ENCODE data around the gene JUNB.

The JUNB gene

GRCh38 chr19:12774588-12775555 lies 16.4 kb upstream of the JUNB start, which contains the start of gene HOOK2:
Gene HOOK2, minus strand, starts transcription at chr19:12775552. Its CDS starts 103 bp downstream, at chr19:12775449.
- DNase-seq (ENCODE audit: low spot score), result no peak

GRCh38 chr19:12777217-12778016 lies 13.9 kb upstream of the JUNB start:
- peak; percentile 83 for DNase-seq (ENCODE audit: low spot score)

DNA sequence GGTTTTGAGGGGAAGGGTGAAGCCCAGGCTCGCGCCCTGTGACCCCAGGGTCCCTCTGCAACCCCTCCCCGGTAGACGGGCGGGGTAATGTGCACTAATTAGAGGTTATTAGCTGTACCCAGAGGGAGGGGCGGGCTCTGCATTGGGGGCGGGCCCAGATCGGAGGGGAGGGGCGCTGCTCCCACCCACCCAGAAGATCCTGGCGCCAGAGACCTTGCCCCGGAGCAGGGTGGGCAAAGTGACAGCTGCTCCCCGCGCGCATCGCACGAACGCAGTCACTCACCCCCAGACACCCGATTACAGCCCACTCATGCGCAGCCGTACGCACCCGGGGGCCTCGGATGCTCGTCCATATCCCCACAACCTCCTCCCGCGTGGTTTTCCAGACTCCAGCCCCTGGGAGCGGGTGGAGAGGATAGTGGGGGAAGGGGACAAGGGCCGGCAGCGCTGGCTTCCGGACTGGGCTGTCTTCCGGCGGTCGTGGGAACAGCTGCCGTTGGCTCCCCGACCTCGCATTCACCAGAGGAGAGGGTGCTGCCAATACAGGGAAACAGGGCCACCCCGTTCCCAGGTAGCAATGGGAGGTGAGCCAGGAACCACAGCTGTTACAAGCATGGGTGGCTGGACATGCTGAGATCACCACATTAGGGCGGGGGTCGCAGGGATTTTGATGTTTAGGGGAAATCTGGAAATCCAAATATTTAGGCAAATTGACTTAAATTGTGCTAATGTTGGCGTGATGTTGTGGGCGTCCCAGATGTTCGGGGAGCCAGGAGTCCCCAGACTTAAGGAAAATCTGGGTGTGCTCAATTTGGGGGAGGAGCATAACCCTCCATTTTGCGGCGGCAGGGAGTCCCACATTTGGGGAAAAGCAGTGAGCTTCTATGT lies 13.0 kb upstream of the JUNB start:
- DNase-seq (ENCODE audit: low spot score), result peak; percentile 43

GRCh38 chr19:12778905-12779161 lies 12.5 kb upstream of the JUNB start:
- no peak for DNase-seq (ENCODE audit: low spot score)

GRCh38 chr19:12779162-12779993 lies 11.9 kb upstream of the JUNB start:
- DNase-seq (ENCODE audit: low spot score), result no peak

DNA sequence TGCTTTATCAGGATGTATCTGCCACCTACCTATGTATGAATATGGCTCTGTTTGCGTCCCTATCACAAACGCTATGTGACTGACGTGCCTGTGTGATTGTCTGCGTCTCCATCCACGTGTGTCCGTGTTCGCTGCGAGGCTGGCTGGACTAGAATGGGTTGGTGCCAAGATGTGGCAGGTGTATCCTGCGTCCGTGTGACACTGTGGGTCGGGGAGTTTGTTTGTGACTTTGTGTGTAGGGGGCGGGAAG lies 9.2 kb upstream of the JUNB start:
- no peak for DNase-seq (ENCODE audit: low spot score)

DNA sequence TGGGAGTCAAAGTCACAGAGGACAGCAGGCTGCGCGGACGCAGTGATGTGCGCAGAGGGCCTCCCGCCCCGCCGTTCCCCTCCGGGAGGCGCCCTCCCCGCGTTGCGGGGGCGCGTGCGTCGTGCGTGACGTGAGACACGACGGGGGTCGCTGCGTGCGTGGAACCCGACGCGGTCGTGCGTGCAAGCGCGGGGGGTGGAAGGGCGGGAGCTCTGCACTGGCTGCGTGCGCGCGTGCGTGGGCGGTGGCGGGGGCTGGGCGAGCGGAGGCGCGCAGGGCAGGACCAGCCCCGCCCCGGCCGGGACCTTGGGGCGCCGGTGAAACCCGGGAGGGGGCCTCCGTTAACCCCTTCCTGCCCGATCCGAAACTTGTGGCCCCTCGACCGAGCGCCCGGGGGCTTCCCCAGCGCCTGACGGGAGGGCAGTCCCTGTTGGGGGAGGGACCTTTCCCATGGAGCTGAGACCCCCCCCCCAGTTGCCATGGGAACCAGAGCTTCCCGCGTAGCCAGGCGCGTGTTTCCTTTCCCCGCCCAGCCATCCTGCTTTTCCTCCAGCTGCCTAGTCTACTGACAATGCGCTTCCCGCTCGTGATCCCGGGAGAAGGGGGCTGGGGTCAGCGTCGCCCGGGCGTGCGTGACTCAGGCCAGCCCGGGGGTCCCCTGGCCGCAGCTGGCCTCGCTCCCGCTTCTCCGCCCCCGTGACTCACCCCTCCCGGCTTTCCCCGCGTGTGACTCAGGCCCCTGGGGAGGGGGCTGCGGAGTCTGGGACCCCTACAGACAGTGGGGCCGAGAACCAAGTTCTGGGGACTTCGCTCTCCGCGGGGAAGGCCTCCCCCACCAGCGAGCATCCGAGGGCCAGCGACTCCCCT lies 8.6 kb upstream of the JUNB start:
- peak; percentile 92 for DNase-seq (ENCODE audit: low spot score)

DNA sequence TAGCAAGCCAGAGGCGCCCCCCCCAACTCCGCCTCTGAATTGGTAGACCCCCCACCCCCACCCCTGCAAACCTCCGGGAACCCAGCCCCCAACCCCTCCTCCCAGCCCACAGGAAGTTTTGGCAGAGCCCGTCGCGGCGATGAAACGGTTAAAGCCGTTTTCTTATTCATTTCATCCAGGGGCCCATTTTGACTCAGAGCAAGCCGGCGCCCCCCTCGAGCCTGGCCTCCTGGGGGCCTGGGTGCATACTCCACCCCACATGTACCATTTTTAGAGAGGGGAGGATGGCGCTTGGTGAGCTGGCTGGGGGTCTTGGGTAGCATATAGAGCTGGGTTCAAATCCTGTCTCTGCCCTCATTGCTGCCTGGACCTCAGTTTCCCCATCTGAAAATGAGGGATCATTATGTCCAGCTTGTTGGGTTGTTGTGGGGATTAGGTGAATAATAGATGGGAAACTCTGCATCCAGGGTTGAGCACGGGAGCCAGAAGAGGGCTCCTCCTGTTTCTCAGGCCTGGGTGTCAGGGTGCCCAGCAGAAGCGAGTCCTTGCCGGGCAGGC lies 7.9 kb upstream of the JUNB start:
- peak; percentile 38 for DNase-seq (ENCODE audit: low spot score)

DNA sequence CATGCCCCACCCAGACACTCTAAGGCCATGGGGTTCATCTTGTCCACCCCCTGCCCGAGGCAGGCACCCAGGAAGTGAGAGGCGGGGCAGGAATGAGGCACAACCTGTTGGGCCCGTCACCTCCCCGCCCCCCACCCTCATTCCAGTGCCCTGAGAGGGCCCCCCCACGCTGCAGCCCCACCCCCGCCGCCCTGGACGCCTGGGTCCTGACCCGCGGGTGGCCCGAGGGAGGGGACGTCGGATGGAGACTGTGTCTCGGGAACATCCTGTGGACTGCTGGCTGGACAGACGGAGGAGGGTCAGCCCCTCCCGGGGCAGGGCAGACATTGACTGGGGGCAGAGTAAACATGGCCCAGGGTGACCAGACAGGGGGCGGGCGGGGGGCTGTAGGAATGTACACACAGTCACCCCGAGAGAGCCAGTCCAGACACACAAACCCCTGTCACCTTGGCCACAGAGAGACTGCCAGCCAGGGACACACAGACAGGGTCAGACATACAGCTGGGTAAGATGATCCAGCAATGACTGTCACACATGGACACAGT lies 7.4 kb upstream of the JUNB start:
- no peak for DNase-seq (ENCODE audit: low spot score)

GRCh38 chr19:12784394-12784870 lies 6.9 kb upstream of the JUNB start:
- peak; percentile 35 for DNase-seq (ENCODE audit: low spot score)

DNA sequence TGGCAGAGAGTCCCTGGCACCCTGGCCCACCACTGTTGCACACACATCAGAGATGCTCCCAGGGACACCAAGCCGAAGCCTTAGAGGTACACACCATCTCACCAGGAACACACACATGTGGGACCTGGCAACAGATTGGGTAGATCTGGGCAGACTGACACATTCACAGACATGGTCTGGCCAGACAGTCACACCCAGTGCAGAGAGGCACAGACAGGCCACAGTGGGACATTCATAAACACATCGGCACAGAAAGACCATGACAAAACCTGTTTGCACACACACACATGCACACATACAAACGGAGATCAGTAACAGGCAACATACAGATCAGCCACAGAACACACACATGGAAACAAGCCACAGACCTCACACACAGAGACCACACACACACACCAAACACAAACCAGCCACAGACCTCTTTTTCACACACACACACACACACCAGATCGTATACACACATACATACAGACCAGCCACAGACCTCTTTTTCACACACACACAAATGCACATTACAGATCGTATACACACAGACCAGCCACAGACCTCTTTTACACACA lies 6.3 kb upstream of the JUNB start:
- peak; percentile 64 for DNase-seq (ENCODE audit: low spot score)

DNA sequence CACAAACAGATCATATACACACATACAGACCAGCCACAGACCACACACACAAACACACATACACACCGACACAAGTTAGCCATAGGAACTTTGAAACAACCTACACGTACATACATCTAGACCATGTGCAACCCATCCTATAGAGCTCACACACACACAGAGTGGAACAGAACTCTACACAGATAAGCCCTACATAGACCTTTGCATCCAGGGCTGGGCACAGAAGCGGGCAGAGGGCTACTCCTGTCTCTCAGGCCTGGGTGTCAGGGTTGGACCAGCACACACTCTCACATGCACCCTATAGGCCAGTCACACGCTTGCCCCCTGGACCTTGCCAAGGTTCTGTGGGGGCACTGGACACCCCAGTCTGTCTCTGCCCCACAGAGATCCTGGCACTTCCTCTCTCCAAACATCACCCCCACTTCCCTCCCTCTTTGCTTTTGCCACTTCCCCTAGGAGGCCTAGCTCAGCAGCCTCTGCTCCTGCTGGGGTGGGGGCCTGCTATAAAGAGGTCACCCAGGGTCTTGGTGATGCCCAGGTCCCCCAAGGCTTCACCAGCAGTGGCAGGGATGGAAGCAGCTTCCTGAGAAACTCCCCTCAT lies 5.8 kb upstream of the JUNB start:
- DNase-seq (ENCODE audit: low spot score), result no peak

- DNase-seq (ENCODE audit: low spot score), result no peak
These were observed 5.0 kb upstream of the JUNB start for GRCh38 chr19:12786141-12786870.

- no peak for DNase-seq (ENCODE audit: low spot score)
These were observed 4.3 kb upstream of the JUNB start for GRCh38 chr19:12786952-12787351.

- no peak for DNase-seq (ENCODE audit: low spot score)
These were observed 3.8 kb upstream of the JUNB start for GRCh38 chr19:12787458-12787857.

- DNase-seq (ENCODE audit: low spot score), result no peak
These were observed 3.1 kb upstream of the JUNB start for GRCh38 chr19:12788042-12788681.

DNA sequence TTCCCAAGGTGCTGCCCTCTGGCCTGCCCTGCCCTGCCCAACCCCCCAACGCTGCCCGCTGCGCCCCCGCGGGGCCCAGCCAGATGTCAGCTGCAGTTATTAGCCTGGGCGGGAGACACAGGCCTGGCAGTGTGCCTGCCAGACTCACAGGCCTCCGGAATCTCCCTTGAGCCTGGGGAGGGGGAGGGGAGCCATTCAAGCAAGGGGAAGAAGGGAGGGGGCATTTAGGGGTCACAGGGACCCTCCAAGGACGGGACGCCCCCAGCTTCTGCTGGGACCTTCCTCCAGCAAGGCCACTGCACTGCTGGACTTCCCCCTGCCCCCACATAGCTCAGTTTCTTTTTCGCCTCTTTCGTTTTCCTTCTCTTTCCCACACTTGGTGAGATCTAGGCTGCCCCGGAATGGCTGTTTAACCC lies 2.6 kb upstream of the JUNB start:
- peak; percentile 60 for DNase-seq (ENCODE audit: low spot score)
